ENCODE data around the gene LUC7L3.

Gene LUC7L3

DNA sequence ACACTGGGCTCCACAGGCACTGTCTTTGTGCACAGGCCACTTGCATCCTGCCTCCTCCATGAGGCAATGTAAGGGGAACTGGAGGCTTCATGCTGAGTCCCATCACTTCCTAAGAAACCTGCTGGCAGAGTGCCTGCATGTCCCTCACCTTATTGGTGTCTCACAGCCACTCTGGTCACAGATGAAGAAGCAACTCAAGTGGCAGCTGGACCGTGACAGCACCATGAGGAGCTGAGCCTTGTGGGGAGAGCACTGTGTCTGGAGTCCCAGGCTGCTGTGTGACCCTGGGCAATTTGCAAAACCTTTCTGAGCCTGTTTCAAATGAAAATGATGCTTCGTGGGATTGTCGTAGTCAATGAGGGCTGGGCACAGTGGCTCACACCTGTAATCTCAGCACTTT is 31.2 kb upstream of the LUC7L3 start:
- CTCF ChIA-PET = interaction anchor here (1.0 to 5.0 kb wide), 3 partner anchors 62 to 138 kb away, joined by 4 to 32 read pairs (median 8); no protein-coding TSS in a partner anchor
- Histone ChIP-seq H3K36me3 (ENCODE audit: control insufficient read depth in 2 of 2, insufficient read depth in 1 of 2, low read length in 2 of 2) (peaks cover under 1 to 15% of the 10 kb centered on the region in 2 experiments; a peak in 1 of 3 replicates), H3K4me3 (ENCODE audit: low read depth, low read length) (no peak overlapping the region), H3K9me3 (ENCODE audit: control insufficient read depth, insufficient read depth, low read depth, low read length) (no peaks in the 10 kb centered on the region), H3K27ac (ENCODE audit: extremely low read depth, low read depth, low read length) (no peak overlapping the region), H3K4me1 (ENCODE audit: control insufficient read depth, insufficient read depth, low read length) (peaks cover 6% of the 10 kb centered on the region; the same call in 1 of the 2 replicates)
- TF ChIP-seq ZIC2 (tag by site-specific recombination; IDR thresholded peaks at IDR 0.05) = 0 out of 2 replicates have a peak, but pooled peaks have one; percentile 16
- TF ChIP-seq, protein P1, sequence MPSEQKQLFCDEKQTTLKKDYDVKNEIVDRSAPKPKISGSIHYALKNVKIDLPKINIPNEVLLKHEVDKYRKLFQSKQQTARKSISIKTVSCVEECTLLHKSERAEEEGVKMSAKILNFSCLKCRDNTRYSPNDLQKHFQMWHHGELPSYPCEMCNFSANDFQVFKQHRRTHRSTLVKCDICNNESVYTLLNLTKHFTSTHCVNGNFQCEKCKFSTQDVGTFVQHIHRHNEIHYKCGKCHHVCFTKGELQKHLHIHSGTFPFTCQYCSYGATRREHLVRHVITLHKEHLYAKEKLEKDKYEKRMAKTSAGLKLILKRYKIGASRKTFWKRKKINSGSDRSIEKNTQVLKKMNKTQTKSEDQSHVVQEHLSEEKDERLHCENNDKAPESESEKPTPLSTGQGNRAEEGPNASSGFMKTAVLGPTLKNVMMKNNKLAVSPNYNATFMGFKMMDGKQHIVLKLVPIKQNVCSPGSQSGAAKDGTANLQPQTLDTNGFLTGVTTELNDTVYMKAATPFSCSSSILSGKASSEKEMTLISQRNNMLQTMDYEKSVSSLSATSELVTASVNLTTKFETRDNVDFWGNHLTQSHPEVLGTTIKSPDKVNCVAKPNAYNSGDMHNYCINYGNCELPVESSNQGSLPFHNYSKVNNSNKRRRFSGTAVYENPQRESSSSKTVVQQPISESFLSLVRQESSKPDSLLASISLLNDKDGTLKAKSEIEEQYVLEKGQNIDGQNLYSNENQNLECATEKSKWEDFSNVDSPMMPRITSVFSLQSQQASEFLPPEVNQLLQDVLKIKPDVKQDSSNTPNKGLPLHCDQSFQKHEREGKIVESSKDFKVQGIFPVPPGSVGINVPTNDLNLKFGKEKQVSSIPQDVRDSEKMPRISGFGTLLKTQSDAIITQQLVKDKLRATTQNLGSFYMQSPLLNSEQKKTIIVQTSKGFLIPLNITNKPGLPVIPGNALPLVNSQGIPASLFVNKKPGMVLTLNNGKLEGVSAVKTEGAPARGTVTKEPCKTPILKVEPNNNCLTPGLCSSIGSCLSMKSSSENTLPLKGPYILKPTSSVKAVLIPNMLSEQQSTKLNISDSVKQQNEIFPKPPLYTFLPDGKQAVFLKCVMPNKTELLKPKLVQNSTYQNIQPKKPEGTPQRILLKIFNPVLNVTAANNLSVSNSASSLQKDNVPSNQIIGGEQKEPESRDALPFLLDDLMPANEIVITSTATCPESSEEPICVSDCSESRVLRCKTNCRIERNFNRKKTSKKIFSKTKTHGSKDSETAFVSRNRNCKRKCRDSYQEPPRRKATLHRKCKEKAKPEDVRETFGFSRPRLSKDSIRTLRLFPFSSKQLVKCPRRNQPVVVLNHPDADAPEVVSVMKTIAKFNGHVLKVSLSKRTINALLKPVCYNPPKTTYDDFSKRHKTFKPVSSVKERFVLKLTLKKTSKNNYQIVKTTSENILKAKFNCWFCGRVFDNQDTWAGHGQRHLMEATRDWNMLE (tag by site-specific recombination; conservative IDR thresholded peaks at IDR 0.05; ENCODE audit: low read depth) = no peak
- TF ChIP-seq ZNF768 (tag by site-specific recombination; IDR thresholded peaks at IDR 0.05) = peak; percentile 77; the same call in 1 of the 2 replicates
- POLR2A ChIA-PET = interaction anchor here (0.7 kb wide), 2 partner anchors 31 to 64 kb away, joined by 3 read pairs; partner anchors contain the start of gene LUC7L3

DNA sequence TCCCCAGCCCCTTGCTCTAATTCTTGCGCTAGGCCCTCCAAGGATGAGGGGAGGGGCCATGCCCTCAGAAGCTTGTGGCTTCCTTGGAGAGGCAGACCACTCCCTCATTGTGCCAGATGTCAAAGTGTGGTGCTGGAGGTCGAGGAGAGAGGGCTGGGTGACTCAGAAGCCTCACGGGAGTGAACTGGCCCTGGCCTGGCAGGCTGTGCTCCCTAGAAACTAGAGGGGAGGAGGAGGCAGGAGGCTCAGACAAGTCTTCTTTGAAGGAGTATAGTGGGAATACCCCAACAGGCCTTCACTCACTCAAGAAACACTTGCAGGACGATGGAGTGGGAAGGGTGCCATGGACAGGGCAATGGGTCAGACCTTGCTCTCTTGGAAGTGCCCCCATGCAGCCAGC is 30.2 kb upstream of the LUC7L3 start:
- no peak overlapping the region for H3K27ac ChIP-seq (ENCODE audit: extremely low read depth, low read depth, low read length)
- peaks cover 7% of the 10 kb centered on the region; the same call in 1 of the 2 replicates for H3K4me1 ChIP-seq (ENCODE audit: control insufficient read depth, insufficient read depth, low read length)
- TF ChIP-seq ZNF335 (tag by site-specific recombination; conservative IDR thresholded peaks at IDR 0.05) (no peak), ZNF561 (tag by site-specific recombination; IDR thresholded peaks at IDR 0.05; ENCODE audit: borderline replicate concordance) (no peak), ZNF423 (tag by site-specific recombination; IDR thresholded peaks at IDR 0.05) (no peak), ZNF585B (tag by site-specific recombination; IDR thresholded peaks at IDR 0.05) (no peak), ZNF768 (tag by site-specific recombination; IDR thresholded peaks at IDR 0.05) (no peak), RBAK (tag by site-specific recombination; IDR thresholded peaks at IDR 0.05) (no peak), HOXD13 (CRISPR knock-in tag; IDR thresholded peaks at IDR 0.05; ENCODE audit: borderline replicate concordance) (no peak), MEIS1 (CRISPR knock-in tag; IDR thresholded peaks at IDR 0.05; ENCODE audit: borderline replicate concordance) (no peak), ZNF747 (tag by site-specific recombination; IDR thresholded peaks at IDR 0.05) (no peak)
- TF ChIP-seq, protein P2, sequence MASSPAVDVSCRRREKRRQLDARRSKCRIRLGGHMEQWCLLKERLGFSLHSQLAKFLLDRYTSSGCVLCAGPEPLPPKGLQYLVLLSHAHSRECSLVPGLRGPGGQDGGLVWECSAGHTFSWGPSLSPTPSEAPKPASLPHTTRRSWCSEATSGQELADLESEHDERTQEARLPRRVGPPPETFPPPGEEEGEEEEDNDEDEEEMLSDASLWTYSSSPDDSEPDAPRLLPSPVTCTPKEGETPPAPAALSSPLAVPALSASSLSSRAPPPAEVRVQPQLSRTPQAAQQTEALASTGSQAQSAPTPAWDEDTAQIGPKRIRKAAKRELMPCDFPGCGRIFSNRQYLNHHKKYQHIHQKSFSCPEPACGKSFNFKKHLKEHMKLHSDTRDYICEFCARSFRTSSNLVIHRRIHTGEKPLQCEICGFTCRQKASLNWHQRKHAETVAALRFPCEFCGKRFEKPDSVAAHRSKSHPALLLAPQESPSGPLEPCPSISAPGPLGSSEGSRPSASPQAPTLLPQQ (tag by site-specific recombination; IDR thresholded peaks at IDR 0.05) = no peak
- TF ChIP-seq, protein P3, sequence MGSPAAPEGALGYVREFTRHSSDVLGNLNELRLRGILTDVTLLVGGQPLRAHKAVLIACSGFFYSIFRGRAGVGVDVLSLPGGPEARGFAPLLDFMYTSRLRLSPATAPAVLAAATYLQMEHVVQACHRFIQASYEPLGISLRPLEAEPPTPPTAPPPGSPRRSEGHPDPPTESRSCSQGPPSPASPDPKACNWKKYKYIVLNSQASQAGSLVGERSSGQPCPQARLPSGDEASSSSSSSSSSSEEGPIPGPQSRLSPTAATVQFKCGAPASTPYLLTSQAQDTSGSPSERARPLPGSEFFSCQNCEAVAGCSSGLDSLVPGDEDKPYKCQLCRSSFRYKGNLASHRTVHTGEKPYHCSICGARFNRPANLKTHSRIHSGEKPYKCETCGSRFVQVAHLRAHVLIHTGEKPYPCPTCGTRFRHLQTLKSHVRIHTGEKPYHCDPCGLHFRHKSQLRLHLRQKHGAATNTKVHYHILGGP (tag by site-specific recombination; IDR thresholded peaks at IDR 0.05) = no peak
- ChIA-PET CTCF (interaction anchor here (1.0 to 1.9 kb wide), 3 partner anchors 58 to 138 kb away, joined by 4 to 6 read pairs (median 4); no protein-coding TSS in a partner anchor), POLR2A (interaction anchor here (0.6 kb wide), 2 partner anchors 16 to 17 kb away, joined by 3 to 13 read pairs; no protein-coding TSS in a partner anchor)
- H3K36me3 ChIP-seq (ENCODE audit: control insufficient read depth in 2 of 2, insufficient read depth in 1 of 2, low read length in 2 of 2) = peaks cover 8 to 23% of the 10 kb centered on the region in 2 experiments
- no peaks in the 10 kb centered on the region for H3K9me3 ChIP-seq (ENCODE audit: control insufficient read depth, insufficient read depth, low read depth, low read length)
- H3K4me3 ChIP-seq (ENCODE audit: low read depth, low read length) = no peak overlapping the region
